ENCODE results near the gene PPP3CA.

DNA sequence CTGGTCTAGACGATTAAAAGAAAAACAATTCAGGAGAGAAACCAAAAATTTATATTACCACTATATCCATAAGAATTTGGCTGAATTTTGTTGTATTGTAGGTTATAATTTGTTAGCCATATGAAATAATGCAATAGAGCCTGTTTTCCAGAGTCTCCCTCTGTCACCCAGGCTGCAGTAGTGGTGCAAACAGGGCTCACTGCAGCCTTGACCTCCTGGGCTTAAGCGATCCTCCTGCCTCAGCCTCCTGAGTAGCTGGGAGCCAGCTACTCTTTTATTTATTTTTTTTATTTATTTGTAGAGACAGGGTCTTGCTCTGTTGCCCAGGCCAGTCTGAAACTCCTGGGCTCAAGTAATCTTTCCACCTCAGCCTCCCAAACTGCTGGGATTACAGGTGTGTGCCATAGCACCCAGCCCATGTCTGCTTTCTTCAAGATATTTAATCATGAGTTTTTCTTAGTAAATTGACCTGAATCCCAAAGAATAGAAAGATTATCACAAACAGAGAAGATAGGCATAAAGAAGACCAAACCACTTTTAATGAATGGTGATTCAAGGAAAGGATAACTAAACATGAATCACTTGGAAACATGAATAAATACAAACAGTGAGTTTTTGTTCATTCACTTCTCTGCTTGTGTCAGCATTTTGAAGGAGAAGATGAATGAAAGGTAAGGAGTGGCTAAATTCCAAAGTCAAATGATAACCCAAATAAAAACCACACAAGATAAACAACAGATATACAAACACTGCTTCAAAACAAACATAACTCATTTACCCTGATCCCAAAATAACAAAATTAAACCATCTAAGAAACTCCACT is 82.1 kb downstream of the PPP3CA start:
- TF ChIP-seq CTCF (IDR thresholded peaks at IDR 0.05; ENCODE audit: low read length) (no peak), EZH2 (optimal IDR thresholded peaks at IDR 0.05; ENCODE audit: low read depth, low read length) (no peak), EZH2phosphoT487 (IDR thresholded peaks at IDR 0.05; ENCODE audit: low read length) (no peak)

All from MM.1S (cell line).